ENCODE results near the gene WDR54. TPM values are rescaled to one million over a fixed set of nuclear protein-coding genes. Genes with fewer than 3 reads are reported as not detected.

The WDR54 gene
- total RNA-seq, 1 donor from 2014 or later, result 30.2 TPM

DNA sequence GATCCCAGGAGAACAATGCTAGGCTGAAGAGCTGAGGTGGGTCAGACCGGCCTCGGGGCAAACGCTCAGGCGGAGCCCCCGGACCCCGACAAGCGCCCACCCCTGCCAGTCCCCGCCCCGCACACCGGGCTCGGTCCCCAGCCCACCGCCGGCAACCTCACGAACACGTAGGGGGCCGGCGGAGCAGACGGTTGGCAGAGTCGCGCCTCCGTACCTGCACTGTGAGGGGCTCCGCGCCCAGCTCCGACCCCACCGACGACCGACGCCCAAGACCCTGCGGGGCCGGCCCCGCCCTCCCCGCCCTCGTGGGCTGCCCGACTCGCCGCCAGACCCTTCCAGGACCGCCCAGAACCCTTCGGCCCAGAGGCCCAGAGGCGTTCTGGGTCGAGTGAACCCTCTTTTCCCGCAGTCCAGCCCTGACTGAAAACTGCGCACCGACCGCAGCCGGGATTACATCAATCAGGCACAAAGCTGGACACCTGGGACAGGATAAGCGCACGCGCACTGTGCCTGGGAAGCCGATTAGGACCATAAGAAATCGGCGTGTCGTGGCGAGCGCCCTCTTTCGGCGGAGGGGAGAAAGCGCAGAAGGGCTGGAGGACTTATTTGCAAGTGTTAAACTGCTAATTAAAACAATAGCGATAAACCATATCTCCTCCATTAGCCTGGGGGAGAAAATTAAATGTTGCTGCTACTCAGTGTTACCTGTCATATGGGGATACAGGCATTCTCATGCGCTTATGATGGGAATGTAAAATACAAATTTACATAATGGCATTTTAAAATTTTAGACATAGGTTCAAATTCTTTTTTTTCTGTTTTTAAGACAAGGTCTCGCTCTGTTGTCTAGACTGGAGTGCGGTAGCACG, 29.7 kb upstream of the WDR54 start:
- peaks cover 5% of the 10 kb centered on the region for H3K4me1 Mint-ChIP-seq (ENCODE audit: low read depth)
- H3K36me3 Mint-ChIP-seq (ENCODE audit: insufficient read depth), result no peaks in the 10 kb centered on the region
- H3K9me3 Mint-ChIP-seq (ENCODE audit: low read depth), result no peaks in the 10 kb centered on the region
- peak; percentile 92 for DNase-seq (ENCODE audit: low spot score, unreplicated experiment)
- TF ChIP-seq, protein P1, sequence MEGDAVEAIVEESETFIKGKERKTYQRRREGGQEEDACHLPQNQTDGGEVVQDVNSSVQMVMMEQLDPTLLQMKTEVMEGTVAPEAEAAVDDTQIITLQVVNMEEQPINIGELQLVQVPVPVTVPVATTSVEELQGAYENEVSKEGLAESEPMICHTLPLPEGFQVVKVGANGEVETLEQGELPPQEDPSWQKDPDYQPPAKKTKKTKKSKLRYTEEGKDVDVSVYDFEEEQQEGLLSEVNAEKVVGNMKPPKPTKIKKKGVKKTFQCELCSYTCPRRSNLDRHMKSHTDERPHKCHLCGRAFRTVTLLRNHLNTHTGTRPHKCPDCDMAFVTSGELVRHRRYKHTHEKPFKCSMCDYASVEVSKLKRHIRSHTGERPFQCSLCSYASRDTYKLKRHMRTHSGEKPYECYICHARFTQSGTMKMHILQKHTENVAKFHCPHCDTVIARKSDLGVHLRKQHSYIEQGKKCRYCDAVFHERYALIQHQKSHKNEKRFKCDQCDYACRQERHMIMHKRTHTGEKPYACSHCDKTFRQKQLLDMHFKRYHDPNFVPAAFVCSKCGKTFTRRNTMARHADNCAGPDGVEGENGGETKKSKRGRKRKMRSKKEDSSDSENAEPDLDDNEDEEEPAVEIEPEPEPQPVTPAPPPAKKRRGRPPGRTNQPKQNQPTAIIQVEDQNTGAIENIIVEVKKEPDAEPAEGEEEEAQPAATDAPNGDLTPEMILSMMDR (IDR thresholded peaks at IDR 0.05; ENCODE audit: unreplicated experiment), result peak; percentile 99
- no peaks in the 10 kb centered on the region for H3K27me3 Mint-ChIP-seq
- no peak overlapping the region for H3K4me3 Mint-ChIP-seq (ENCODE audit: low read depth)
- H3K27ac Mint-ChIP-seq, result peak overlapping the region; percentile 100

DNA sequence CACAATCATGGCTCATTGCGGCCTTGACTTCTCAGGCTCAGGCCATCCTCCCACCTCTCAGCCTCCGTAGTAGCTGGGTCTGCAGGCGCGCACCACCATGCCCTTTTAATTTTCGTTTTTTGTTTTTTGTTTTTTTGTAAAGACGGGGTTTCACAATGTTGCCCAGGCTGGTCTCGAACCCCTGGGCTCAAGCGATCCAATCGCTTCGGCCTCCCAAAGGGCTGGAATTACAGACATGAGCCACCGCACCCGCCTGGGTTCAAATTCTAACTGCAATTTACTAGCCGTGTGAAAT, 29.1 kb upstream of the WDR54 start:
- H3K4me3 Mint-ChIP-seq (ENCODE audit: low read depth), result no peak overlapping the region

DNA sequence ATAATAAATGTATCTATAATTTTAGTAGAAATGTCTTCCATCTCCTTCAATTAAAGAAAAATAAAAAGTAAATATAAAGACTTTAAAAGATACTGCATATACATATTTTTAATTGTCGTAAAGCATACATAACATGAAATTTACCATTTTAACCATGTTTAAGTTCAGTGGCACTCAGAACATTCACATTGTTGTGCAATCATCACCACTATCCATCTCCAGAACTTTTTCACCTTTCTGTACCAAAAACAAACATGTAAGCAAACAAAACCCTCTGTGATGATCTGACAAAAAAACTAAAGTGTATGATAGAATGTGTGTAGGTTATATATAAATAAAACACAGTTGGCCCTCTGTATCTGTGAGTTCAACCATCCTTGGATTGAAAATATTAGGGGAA, 28.0 kb upstream of the WDR54 start:
- no peak overlapping the region for H3K4me3 Mint-ChIP-seq (ENCODE audit: low read depth)
- H3K9me3 Mint-ChIP-seq (ENCODE audit: low read depth), result no peaks in the 10 kb centered on the region
- DNase-seq (ENCODE audit: low spot score, unreplicated experiment), result no peak
- H3K27me3 Mint-ChIP-seq, result no peaks in the 10 kb centered on the region
- H3K4me1 Mint-ChIP-seq (ENCODE audit: low read depth), result peaks cover 5% of the 10 kb centered on the region
- H3K36me3 Mint-ChIP-seq (ENCODE audit: insufficient read depth), result no peaks in the 10 kb centered on the region
- TF ChIP-seq, protein P1 (IDR thresholded peaks at IDR 0.05; ENCODE audit: unreplicated experiment), result no peak
- no peak overlapping the region for H3K27ac Mint-ChIP-seq

More for the DNA sequence above, 29.1 kb upstream of the WDR54 start:
- no peaks in the 10 kb centered on the region for H3K36me3 Mint-ChIP-seq (ENCODE audit: insufficient read depth)
- no peak overlapping the region for H3K27ac Mint-ChIP-seq
- H3K9me3 Mint-ChIP-seq (ENCODE audit: low read depth), result no peaks in the 10 kb centered on the region
- TF ChIP-seq, protein P1 (IDR thresholded peaks at IDR 0.05; ENCODE audit: unreplicated experiment), result no peak
- H3K4me1 Mint-ChIP-seq (ENCODE audit: low read depth), result peaks cover 5% of the 10 kb centered on the region
- H3K27me3 Mint-ChIP-seq, result no peaks in the 10 kb centered on the region
- DNase-seq (ENCODE audit: low spot score, unreplicated experiment), result no peak

DNA sequence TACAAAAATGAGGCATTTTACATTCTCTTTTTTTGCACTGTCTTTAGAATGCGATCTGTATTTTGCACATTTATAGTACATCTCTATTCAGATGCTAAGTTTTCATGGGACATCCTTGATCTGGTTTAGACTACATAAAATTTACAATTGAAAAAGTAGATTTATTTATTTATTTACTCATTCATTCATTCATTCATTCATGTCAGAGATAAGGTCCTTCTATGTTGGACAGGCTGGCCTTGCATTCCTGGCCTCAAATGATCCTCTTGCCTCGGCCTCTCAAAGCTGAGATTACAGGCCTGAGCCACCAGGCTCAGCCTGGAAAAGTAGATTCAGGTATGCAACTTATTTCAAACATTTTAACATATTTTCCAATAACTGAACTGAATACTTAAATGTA, 25.4 kb upstream of the WDR54 start:
- Mint-ChIP-seq H3K27me3 (no peaks in the 10 kb centered on the region), H3K27ac (no peak overlapping the region), H3K4me1 (ENCODE audit: low read depth) (peaks cover 2% of the 10 kb centered on the region), H3K9me3 (ENCODE audit: low read depth) (no peaks in the 10 kb centered on the region), H3K4me3 (ENCODE audit: low read depth) (no peak overlapping the region), H3K36me3 (ENCODE audit: insufficient read depth) (no peaks in the 10 kb centered on the region)
- TF ChIP-seq, protein P1 (IDR thresholded peaks at IDR 0.05; ENCODE audit: unreplicated experiment), result no peak
- no peak for DNase-seq (ENCODE audit: low spot score, unreplicated experiment)

DNA sequence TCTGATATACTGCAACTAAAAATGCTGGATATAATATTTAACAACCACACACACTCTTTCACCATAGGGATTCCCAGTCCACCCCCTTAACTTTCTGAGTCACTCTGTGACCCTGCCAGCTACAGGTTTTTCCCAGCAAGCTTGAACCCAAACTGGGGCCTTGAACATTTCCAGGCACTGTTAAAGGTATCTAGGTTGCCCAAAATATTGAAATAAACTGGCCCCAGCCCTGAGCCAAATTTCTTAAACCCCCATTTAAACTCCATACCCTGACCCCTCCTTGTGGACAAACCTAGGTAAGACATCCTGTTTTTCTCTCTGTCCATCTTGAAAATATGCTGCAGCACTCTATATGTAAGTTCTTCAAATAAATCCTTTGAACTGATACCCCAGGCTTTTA, 21.7 kb upstream of the WDR54 start:
- Mint-ChIP-seq H3K4me1 (ENCODE audit: low read depth) (no peaks in the 10 kb centered on the region), H3K4me3 (ENCODE audit: low read depth) (no peak overlapping the region), H3K36me3 (ENCODE audit: insufficient read depth) (no peaks in the 10 kb centered on the region), H3K27ac (no peak overlapping the region), H3K9me3 (ENCODE audit: low read depth) (no peaks in the 10 kb centered on the region), H3K27me3 (no peaks in the 10 kb centered on the region)
- DNase-seq (ENCODE audit: low spot score, unreplicated experiment), result no peak
- TF ChIP-seq, protein P1 (IDR thresholded peaks at IDR 0.05; ENCODE audit: unreplicated experiment), result peak; percentile 54

All from progenitor cell of endocrine pancreas (in vitro differentiated cells).